Stomach (tissue), 4 donors: ENCODE results near the gene STAC3.

ENCODE experiments used
- POLR2A ChIP-seq, 4 donors: fragments of 450-650 bp; IDR thresholded peaks; one replicate each; pipeline ENCODE4 v1.6.1; 2016; ENCODE audit warnings: antibody characterized with exemption in 4 of 4, control low read depth in 2 of 4, mild to moderate bottlenecking in 1 of 4, moderate library complexity in 1 of 4
- POLR2AphosphoS5 ChIP-seq, 3 donors: sonication (generic); formaldehyde crosslinking; IDR thresholded peaks; one replicate each; pipeline ENCODE4 v1.6.1; 2016; ENCODE audit warnings: antibody characterized with exemption in 3 of 3
- TF ChIP-seq, protein P1 (sequence below), 7 experiments: fragments of 450-650 bp in 4 of 7; fragments of 200-600 bp in 3 of 7; sonication (generic) in 3 of 7; IDR thresholded peaks; one replicate each; pipeline ENCODE4 v1.5.1; 2016 to 2019; ENCODE audit warnings: antibody characterized with exemption in 7 of 7, control low read depth in 2 of 7, mild to moderate bottlenecking in 1 of 7

DNA sequence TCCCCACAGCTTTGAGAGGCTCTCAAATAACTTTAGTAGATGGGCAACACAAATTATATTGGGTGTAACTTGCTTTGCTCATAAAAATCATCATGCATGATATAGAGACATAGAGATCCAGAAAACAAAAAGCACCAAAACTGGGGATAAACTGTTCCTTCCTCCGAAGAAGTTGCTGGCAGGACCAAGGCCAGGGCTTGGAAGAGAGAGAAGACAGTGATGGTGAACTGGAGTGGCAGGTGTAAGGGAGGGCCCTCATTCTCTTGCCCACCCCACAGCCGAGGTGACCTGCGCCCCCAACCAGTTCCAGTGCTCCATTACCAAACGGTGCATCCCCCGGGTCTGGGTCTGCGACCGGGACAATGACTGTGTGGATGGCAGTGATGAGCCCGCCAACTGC, 49.8 kb downstream of the STAC3 start:
- TF ChIP-seq POLR2AphosphoS5 (IDR thresholded peaks at IDR 0.05), result no peak
- TF ChIP-seq, protein P1, sequence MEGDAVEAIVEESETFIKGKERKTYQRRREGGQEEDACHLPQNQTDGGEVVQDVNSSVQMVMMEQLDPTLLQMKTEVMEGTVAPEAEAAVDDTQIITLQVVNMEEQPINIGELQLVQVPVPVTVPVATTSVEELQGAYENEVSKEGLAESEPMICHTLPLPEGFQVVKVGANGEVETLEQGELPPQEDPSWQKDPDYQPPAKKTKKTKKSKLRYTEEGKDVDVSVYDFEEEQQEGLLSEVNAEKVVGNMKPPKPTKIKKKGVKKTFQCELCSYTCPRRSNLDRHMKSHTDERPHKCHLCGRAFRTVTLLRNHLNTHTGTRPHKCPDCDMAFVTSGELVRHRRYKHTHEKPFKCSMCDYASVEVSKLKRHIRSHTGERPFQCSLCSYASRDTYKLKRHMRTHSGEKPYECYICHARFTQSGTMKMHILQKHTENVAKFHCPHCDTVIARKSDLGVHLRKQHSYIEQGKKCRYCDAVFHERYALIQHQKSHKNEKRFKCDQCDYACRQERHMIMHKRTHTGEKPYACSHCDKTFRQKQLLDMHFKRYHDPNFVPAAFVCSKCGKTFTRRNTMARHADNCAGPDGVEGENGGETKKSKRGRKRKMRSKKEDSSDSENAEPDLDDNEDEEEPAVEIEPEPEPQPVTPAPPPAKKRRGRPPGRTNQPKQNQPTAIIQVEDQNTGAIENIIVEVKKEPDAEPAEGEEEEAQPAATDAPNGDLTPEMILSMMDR (IDR thresholded peaks at IDR 0.05), result no peak
- TF ChIP-seq POLR2A (IDR thresholded peaks at IDR 0.05), result no peak
